GM10266 (cell line): ENCODE data around the gene CRABP2.

Experiments used
- DNase-seq: peaks from one replicate; pipeline ENCODE4 v3.0.0; 2012; ENCODE audit errors: extremely low spot score
- TF ChIP-seq, protein P1 (sequence below): IDR thresholded peaks from 2 replicates; pipeline ENCODE4 v1.5.1; 2012; ENCODE audit warnings: mild to moderate bottlenecking, low read depth; ENCODE audit not compliant: control insufficient read depth, insufficient read depth; ENCODE audit errors: missing control alignments

Gene CRABP2

DNA sequence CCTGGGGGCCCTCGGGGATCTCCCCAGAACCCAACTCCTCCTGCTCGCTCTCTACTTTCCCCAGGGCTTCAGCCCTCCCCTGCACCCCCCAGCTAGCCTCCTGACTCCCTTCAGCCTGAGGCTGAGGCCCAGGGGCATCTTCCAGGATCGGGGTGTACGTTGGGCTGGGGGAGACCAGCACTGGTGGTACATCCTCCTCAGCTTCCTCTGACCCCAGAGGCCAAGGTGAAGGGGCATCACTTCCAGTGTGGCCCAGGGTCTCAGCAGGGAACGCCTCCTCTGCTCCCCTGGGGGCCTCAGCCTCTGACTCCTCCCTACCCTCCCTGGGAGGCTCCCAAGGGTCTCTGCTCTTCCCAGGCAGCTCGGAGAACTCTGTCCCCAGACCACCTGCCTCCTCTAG lies 35.0 kb downstream of the CRABP2 start:
- no peak for DNase-seq
- TF ChIP-seq, protein P1, sequence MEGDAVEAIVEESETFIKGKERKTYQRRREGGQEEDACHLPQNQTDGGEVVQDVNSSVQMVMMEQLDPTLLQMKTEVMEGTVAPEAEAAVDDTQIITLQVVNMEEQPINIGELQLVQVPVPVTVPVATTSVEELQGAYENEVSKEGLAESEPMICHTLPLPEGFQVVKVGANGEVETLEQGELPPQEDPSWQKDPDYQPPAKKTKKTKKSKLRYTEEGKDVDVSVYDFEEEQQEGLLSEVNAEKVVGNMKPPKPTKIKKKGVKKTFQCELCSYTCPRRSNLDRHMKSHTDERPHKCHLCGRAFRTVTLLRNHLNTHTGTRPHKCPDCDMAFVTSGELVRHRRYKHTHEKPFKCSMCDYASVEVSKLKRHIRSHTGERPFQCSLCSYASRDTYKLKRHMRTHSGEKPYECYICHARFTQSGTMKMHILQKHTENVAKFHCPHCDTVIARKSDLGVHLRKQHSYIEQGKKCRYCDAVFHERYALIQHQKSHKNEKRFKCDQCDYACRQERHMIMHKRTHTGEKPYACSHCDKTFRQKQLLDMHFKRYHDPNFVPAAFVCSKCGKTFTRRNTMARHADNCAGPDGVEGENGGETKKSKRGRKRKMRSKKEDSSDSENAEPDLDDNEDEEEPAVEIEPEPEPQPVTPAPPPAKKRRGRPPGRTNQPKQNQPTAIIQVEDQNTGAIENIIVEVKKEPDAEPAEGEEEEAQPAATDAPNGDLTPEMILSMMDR: no peak

GRCh38 chr1:156669794-156670193 lies 35.6 kb downstream of the CRABP2 start:
- DNase-seq: no peak
- TF ChIP-seq, protein P1: no peak

GRCh38 chr1:156668801-156669637 lies 36.4 kb downstream of the CRABP2 start:
- DNase-seq: no peak
- TF ChIP-seq, protein P1: no peak

- DNase-seq: no peak
- TF ChIP-seq, protein P1: no peak
These were observed 37.2 kb downstream of the CRABP2 start for GRCh38 chr1:156667968-156668709.

GRCh38 chr1:156667610-156667967 lies 37.8 kb downstream of the CRABP2 start:
- TF ChIP-seq, protein P1: no peak
- no peak for DNase-seq

GRCh38 chr1:156666862-156667609 lies 38.3 kb downstream of the CRABP2 start:
- no peak for DNase-seq
- TF ChIP-seq, protein P1: no peak
